Upper lobe of left lung (tissue), 4 donors: ENCODE results near the gene MORC4.

ENCODE experiments used
- POLR2A ChIP-seq, 4 donors: fragments of 450-650 bp; IDR thresholded peaks; one replicate each; pipeline ENCODE4 v1.5.1; 2016 to 2017; ENCODE audit warnings: antibody characterized with exemption in 4 of 4, mild to moderate bottlenecking in 2 of 4
- POLR2AphosphoS5 ChIP-seq, 2 donors: sonication (generic); formaldehyde crosslinking; IDR thresholded peaks; one replicate each; pipeline ENCODE4 v1.5.1; 2017; ENCODE audit warnings: antibody characterized with exemption in 2 of 2
- TF ChIP-seq, protein P1 (sequence below), 6 experiments: fragments of 450-650 bp in 4 of 6; fragments of 200-600 bp in 2 of 6; sonication (generic) in 2 of 6; IDR thresholded peaks; one replicate each; pipeline ENCODE4 v1.5.1; 2016 to 2019; ENCODE audit warnings: antibody characterized with exemption in 6 of 6

DNA sequence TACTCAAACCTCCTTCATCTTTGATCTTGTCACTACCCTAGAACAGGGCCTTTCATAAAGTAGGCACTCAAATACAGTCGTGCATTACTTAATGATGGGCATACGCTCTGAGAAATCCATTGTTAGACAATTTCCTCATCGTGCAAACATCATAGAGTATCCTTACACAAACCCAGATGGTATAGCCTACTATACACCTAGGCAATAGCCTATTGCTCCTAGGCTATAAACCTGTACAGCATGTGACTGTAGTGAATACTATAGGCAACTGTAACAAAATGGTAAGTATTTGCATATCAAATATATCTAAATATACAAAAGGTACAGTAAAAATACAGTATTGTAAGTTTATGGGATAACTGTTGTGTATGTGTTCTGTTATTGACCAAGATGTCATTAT lies 47.9 kb downstream of the MORC4 start:
- TF ChIP-seq, protein P1, sequence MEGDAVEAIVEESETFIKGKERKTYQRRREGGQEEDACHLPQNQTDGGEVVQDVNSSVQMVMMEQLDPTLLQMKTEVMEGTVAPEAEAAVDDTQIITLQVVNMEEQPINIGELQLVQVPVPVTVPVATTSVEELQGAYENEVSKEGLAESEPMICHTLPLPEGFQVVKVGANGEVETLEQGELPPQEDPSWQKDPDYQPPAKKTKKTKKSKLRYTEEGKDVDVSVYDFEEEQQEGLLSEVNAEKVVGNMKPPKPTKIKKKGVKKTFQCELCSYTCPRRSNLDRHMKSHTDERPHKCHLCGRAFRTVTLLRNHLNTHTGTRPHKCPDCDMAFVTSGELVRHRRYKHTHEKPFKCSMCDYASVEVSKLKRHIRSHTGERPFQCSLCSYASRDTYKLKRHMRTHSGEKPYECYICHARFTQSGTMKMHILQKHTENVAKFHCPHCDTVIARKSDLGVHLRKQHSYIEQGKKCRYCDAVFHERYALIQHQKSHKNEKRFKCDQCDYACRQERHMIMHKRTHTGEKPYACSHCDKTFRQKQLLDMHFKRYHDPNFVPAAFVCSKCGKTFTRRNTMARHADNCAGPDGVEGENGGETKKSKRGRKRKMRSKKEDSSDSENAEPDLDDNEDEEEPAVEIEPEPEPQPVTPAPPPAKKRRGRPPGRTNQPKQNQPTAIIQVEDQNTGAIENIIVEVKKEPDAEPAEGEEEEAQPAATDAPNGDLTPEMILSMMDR (IDR thresholded peaks at IDR 0.05): no peak
- no peak for TF ChIP-seq POLR2AphosphoS5 (IDR thresholded peaks at IDR 0.05)
- no peak for TF ChIP-seq POLR2A (IDR thresholded peaks at IDR 0.05)
